GM12878 (cell line): ENCODE data around the gene PIGN. TPM values are rescaled to one million over a fixed set of nuclear protein-coding genes. Genes with fewer than 3 reads are reported as not detected.

Source experiments
- ATAC-seq: fragments of 200-7000 bp; cut with Tn5 transposase; 3 replicates; pipeline ENCODE4 v1.9.1; 2020; ENCODE audit warnings: mild to moderate bottlenecking, moderate library complexity
- BruUV-seq: library from RNA; stranded (reverse); fragments of 400-500 nt; replicated peaks from 2 replicates; lab custom pipeline; 2021; lab: Mats Ljungman, UMichigan
- CTCF ChIA-PET: fragments of 300-600 bp; sonication (Branson Sonifier 250); formaldehyde crosslinking; extraction: SDS; loops from one replicate; lab custom pipeline; 2021; ENCODE audit warnings: inconsistent platforms; lab: Yijun Ruan, JAX
- POLR2A ChIA-PET: fragments of 350-600 bp; formaldehyde crosslinking; extraction: SDS; loops from one replicate; lab custom pipeline; 2021; ENCODE audit warnings: inconsistent platforms; lab: Charles Lee
- RAD21 ChIA-PET: fragments of 300-600 bp; sonication (Branson Sonifier 250); formaldehyde crosslinking; loops from one replicate; lab custom pipeline; 2023; ENCODE audit warnings: antibody characterized with exemption; ENCODE audit not compliant: unreplicated experiment; lab: Charles Lee
- SMC1A ChIA-PET: fragments of 300-600 bp; sonication (Branson Sonifier 250); formaldehyde crosslinking; loops from one replicate; lab custom pipeline; 2023; ENCODE audit not compliant: unreplicated experiment, uncharacterized antibody; lab: Charles Lee
- DNase-seq: peaks from one replicate; pipeline ENCODE4 v3.0.0-alpha.2; 2011; ENCODE audit warnings: low read depth, low spot score
- FAIRE-seq: peaks from 3 replicates; lab custom pipeline; 2011; peaks lifted over from hg19 to GRCh38; lab: Jason Lieb, UNC
- H2AFZ ChIP-seq: 2 replicates; pipeline ENCODE4 v1.6.0; 2011; ENCODE audit warnings: low read depth, low read length, control low read depth; ENCODE audit not compliant: control insufficient read depth
- H3K27ac ChIP-seq: 2 replicates; pipeline ENCODE4 v1.5.1; 2011; ENCODE audit warnings: control low read depth; ENCODE audit not compliant: control insufficient read depth, insufficient read depth
- H3K27me3 ChIP-seq, 2 experiments: replicated peaks in 1 of 2; 2 replicates each; pipeline versions ENCODE4 v1.6.0 to v1.6.1; 2011; ENCODE audit warnings: low read length in 1 of 2; ENCODE audit not compliant: control insufficient read depth in 2 of 2, insufficient read depth in 2 of 2
- H3K36me3 ChIP-seq, 2 experiments: 2 replicates each; pipeline ENCODE4 v1.5.1; 2011; ENCODE audit warnings: low read length in 1 of 2; ENCODE audit not compliant: control insufficient read depth in 2 of 2, insufficient read depth in 2 of 2
- H3K4me1 ChIP-seq: 2 replicates; pipeline ENCODE4 v1.6.1; 2011; ENCODE audit warnings: mild to moderate bottlenecking, low read length, moderate library complexity, mixed read lengths; ENCODE audit not compliant: control insufficient read depth, insufficient read depth
- H3K4me2 ChIP-seq: 2 replicates; pipeline ENCODE4 v1.6.0; 2011; ENCODE audit warnings: control low read depth; ENCODE audit not compliant: control insufficient read depth, insufficient read depth
- H3K4me3 ChIP-seq: fragments of 200-600 bp; sonication (generic); 2 replicates; pipeline ENCODE4 v1.5.1; 2016
- H3K79me2 ChIP-seq: 2 replicates; pipeline ENCODE4 v1.6.0; 2011; ENCODE audit warnings: low read length; ENCODE audit not compliant: control insufficient read depth, insufficient read depth
- H3K9ac ChIP-seq: 2 replicates; pipeline ENCODE4 v1.8.0; 2011; ENCODE audit warnings: low read length, control low read depth, mixed read lengths; ENCODE audit not compliant: control insufficient read depth, insufficient read depth
- H3K9me3 ChIP-seq: replicated peaks from 3 replicates; pipeline ENCODE4 v1.5.1; 2011; ENCODE audit warnings: mild to moderate bottlenecking, low read length; ENCODE audit not compliant: control insufficient read depth, insufficient read depth
- H4K20me1 ChIP-seq: 2 replicates; pipeline ENCODE4 v1.6.0; 2011; ENCODE audit not compliant: control insufficient read depth, insufficient read depth
- CBX3 ChIP-seq: fragments of 200-600 bp; sonication (generic); IDR thresholded peaks from 2 replicates; pipeline ENCODE4 v1.6.1; 2016; ENCODE audit warnings: low read depth, borderline replicate concordance
- EP300 ChIP-seq, 2 experiments: fragments of 150-350 bp in 1 of 2; IDR thresholded peaks; 2 replicates each; pipeline ENCODE4 v1.6.1; 2011 to 2012; ENCODE audit warnings: low read depth in 2 of 2, low read length in 2 of 2, borderline replicate concordance in 1 of 2, improper control_type of control experiment in 1 of 2, inconsistent platforms in 1 of 2; ENCODE audit not compliant: control insufficient read depth in 1 of 2
- ETV6 ChIP-seq, 2 experiments: fragments of 450-650 bp in 1 of 2; IDR thresholded peaks in 1 of 2; conservative IDR thresholded peaks in 1 of 2; 2 replicates each; pipeline ENCODE4 v1.6.1; 2014; ENCODE audit warnings: antibody characterized with exemption in 1 of 2, borderline replicate concordance in 1 of 2, low read depth in 1 of 2, mild to moderate bottlenecking in 1 of 2, moderate library complexity in 1 of 2
- IRF4 ChIP-seq: IDR thresholded peaks from 2 replicates; pipeline ENCODE4 v1.6.1; 2011; ENCODE audit warnings: low read depth, low read length
- KAT2A ChIP-seq: conservative IDR thresholded peaks from 2 replicates; pipeline ENCODE4 v1.6.1; 2011; ENCODE audit warnings: low read depth, low read length; ENCODE audit not compliant: control insufficient read depth
- NFIC ChIP-seq: IDR thresholded peaks from 2 replicates; pipeline ENCODE4 v1.6.1; 2012; ENCODE audit warnings: low read depth, mild to moderate bottlenecking, inconsistent platforms, low read length, moderate library complexity
- PRDM15 ChIP-seq: fragments of 450-650 bp; formaldehyde crosslinking; IDR thresholded peaks from 2 replicates; pipeline ENCODE4 v1.4.0; 2020; ENCODE audit warnings: mild to moderate bottlenecking, moderate library complexity
- RUNX3 ChIP-seq: IDR thresholded peaks from 2 replicates; pipeline ENCODE4 v1.6.1; 2012; ENCODE audit warnings: low read length, inconsistent platforms
- whole genome bisulfite sequencing: methylation state at CpG from one replicate; pipeline ENCODE4 v1.1.6; 2016; ENCODE audit warnings: low lambda C conversion rate; ENCODE audit not compliant: insufficient replicate concordance, insufficient coverage; ENCODE audit errors: missing lambda C conversion rate; 5-methylcytosine and 5-hydroxymethylcytosine counted together
- in situ Hi-C: fragments of 300-500 bp; cut with MboI; formaldehyde crosslinking; loops from 9 replicates; pipeline ENCODE4 v1.14.3; 2018; ENCODE audit warnings: mixed read lengths
- intact Hi-C: fragments of 100-400 bp; cut with micrococcal nuclease; formaldehyde crosslinking; loops from one replicate; pipeline ENCODE4 v1.14.2; 2022; ENCODE audit not compliant: unreplicated experiment
- polyA plus RNA-seq, 11 experiments: library from polyadenylated mRNA; depleted of rRNA in 4 of 11; unstranded in 6 of 11; stranded (reverse) in 5 of 11; fragments of >200 nt; fragmentation: Nextera tagmentation in 4 of 11; fragmentation: Illumina TruSeq in 1 of 11; extraction: Ambion mirVana in 4 of 11; extraction: Trizol in 1 of 11; gene quantifications; 1 replicate in 1 of 11; 2 replicates in 10 of 11; pipeline versions ENCODE4 v1.2.1 to v1.2.3, GENCODE V29; 2011 to 2016; ENCODE audit warnings: inconsistent platforms in 2 of 11, missing spikeins in 2 of 11, low read depth in 1 of 11
- total RNA-seq, 4 experiments: library from RNA; depleted of rRNA in 3 of 4; stranded (reverse); fragments of >200 nt in 3 of 4; fragmentation: Illumina TruSeq in 1 of 4; extraction: Trizol in 1 of 4; gene quantifications; 2 replicates each; pipeline versions ENCODE4 v1.2.1 to v1.2.3, GENCODE V29; 2013 to 2021

PIGN gene
- total and polyA plus RNA-seq, 10 of the 15 experiments (the other 5 are each of a cell fraction or from before 2014, with no cell fraction given) = 6.9 to 25.4 (median 18.7) TPM

DNA sequence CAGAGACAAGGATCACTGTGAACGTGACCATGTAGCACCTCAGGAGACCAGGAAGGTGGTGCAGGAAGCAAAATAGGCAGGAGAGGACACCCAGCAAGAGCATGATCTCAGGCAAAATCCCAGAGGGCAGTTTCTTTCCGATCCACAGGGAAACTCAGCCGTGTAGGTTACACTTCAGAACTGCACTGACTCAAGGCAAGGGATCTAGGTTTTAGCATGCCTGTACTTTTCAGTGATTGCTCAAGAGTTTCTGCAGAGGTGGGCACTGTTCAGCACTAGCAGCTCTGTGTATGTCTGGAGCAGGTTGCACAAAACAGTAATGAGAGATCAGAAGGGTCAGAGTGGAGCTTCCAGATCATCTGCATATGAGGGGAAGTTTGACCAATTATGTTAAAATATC lies 177.3 kb downstream of the PIGN start:
- RAD21 ChIA-PET = no interaction called here
- DNase-seq = no peak
- no peak overlapping the region for H3K27ac ChIP-seq
- no peaks in the 10 kb centered on the region for H3K36me3 ChIP-seq
- CTCF ChIA-PET = no interaction called here
- BruUV-seq = no TSS peak
- TF ChIP-seq CBX3 = no peak
- no peak for TF ChIP-seq ETV6 (conservative IDR thresholded peaks at IDR 0.05 in 1 of 2, IDR thresholded peaks at IDR 0.05 in 1 of 2; ENCODE audit: borderline replicate concordance in 1 of 2, low read depth in 1 of 2)
- no peak for TF ChIP-seq RUNX3
- TF ChIP-seq IRF4 = no peak
- no peak for TF ChIP-seq NFIC
- no peak for TF ChIP-seq PRDM15
- no peak for TF ChIP-seq KAT2A
- no peak for TF ChIP-seq EP300 (IDR thresholded peaks at IDR 0.05; ENCODE audit: borderline replicate concordance in 1 of 2, control insufficient read depth in 1 of 2, low read depth in 2 of 2, low read length in 2 of 2)
- TF ChIP-seq, all 136 proteins: peak for 0
- Histone ChIP-seq H3K4me2 (no peak overlapping the region), H3K27me3 (no peaks in the 10 kb centered on the region), H3K4me3 (no peak overlapping the region), H3K9ac (no peak overlapping the region), H3K4me1 (no peaks in the 10 kb centered on the region), H3K9me3 (no peaks in the 10 kb centered on the region), H2AFZ (no peak overlapping the region), H3K79me2 (no peaks in the 10 kb centered on the region), H4K20me1 (no peaks in the 10 kb centered on the region)
- WGBS = 33% methylated on average over 3 of the region's 3 CpGs
- ChIA-PET SMC1A (no interaction called here), POLR2A (no interaction called here)
- in situ Hi-C loops (no loop called here), intact Hi-C loops (no loop called here)
- ATAC-seq = no peak
- no peak for FAIRE-seq
